ENCODE results near the gene KIF26B.

KIF26B gene

GRCh38 chr1:245363461-245364200 is 208.8 kb downstream of the KIF26B start:
- no peak for DNase-seq

GRCh38 chr1:245365095-245366020 is 210.6 kb downstream of the KIF26B start:
- DNase-seq = no peak

- DNase-seq = no peak
Observed at GRCh38 chr1:245366886-245367285, 212.1 kb downstream of the KIF26B start.

- no peak for DNase-seq
Observed at GRCh38 chr1:245370175-245370825, 215.5 kb downstream of the KIF26B start.

GRCh38 chr1:245370905-245371581 is 216.3 kb downstream of the KIF26B start:
- DNase-seq = no peak

- DNase-seq = no peak
Observed at GRCh38 chr1:245373131-245373530, 218.3 kb downstream of the KIF26B start.

- no peak for DNase-seq
Observed at GRCh38 chr1:245375789-245376460, 221.1 kb downstream of the KIF26B start.

- DNase-seq = no peak
Observed at GRCh38 chr1:245377854-245378253, 223.1 kb downstream of the KIF26B start.

GRCh38 chr1:245378311-245378722 is 223.5 kb downstream of the KIF26B start:
- no peak for DNase-seq

- no peak for DNase-seq
Observed at GRCh38 chr1:245378745-245379144, 224.0 kb downstream of the KIF26B start.

GRCh38 chr1:245380790-245381535 is 226.2 kb downstream of the KIF26B start:
- DNase-seq = no peak

- DNase-seq = no peak
Observed at GRCh38 chr1:245382981-245383380, 228.2 kb downstream of the KIF26B start.

- no peak for DNase-seq
Observed at GRCh38 chr1:245383396-245384330, 228.9 kb downstream of the KIF26B start.

- no peak for DNase-seq
Observed at GRCh38 chr1:245386297-245386971, 231.6 kb downstream of the KIF26B start.

- DNase-seq = no peak
Observed at GRCh38 chr1:245388687-245389086, 233.9 kb downstream of the KIF26B start.

GRCh38 chr1:245389873-245390272 is 235.1 kb downstream of the KIF26B start:
- DNase-seq = no peak

GRCh38 chr1:245390975-245391374 is 236.2 kb downstream of the KIF26B start:
- DNase-seq = no peak

GRCh38 chr1:245393694-245394093 is 238.9 kb downstream of the KIF26B start:
- no peak for DNase-seq

- no peak for DNase-seq
Observed at GRCh38 chr1:245395680-245396079, 240.9 kb downstream of the KIF26B start.

GRCh38 chr1:245396615-245397014 is 241.8 kb downstream of the KIF26B start:
- DNase-seq = no peak

Data from CD4-positive, alpha-beta T cell treated with Interleukin-1 beta for 1 hour (primary cell).